DOHH2 (cell line): Measurements from ENCODE around the gene SRXN1.

Source experiments
- H3F3A ChIP-seq: fragments of 200-600 bp; sonication (generic), shearing (Covaris generic); 2 replicates; pipeline ENCODE4 v1.6.0; 2016; ENCODE audit warnings: antibody characterized with exemption, mild to moderate bottlenecking; ENCODE audit not compliant: control insufficient read depth, insufficient read depth
- H3K27ac ChIP-seq: fragments of 200-600 bp; sonication (generic); 2 replicates; pipeline ENCODE4 v1.5.1; 2014; ENCODE audit warnings: low read depth, mild to moderate bottlenecking, low read length, moderate library complexity
- H3K27me3 ChIP-seq: fragments of 200-600 bp; sonication (generic); 2 replicates; pipeline ENCODE4 v1.6.1; 2014; ENCODE audit warnings: mild to moderate bottlenecking, low read length, mixed read lengths; ENCODE audit not compliant: control insufficient read depth
- H3K36me3 ChIP-seq: fragments of 200-600 bp; sonication (generic); 2 replicates; pipeline ENCODE4 v1.6.1; 2014; ENCODE audit warnings: mild to moderate bottlenecking, low read length, moderate library complexity, mixed read lengths; ENCODE audit not compliant: control insufficient read depth
- H3K4me1 ChIP-seq: fragments of 200-600 bp; sonication (generic); 2 replicates; pipeline ENCODE4 v1.6.1; 2014; ENCODE audit warnings: mild to moderate bottlenecking, low read length, mixed read lengths; ENCODE audit not compliant: control insufficient read depth
- H3K4me2 ChIP-seq: fragments of 200-600 bp; sonication (generic); 2 replicates; pipeline ENCODE4 v1.6.0; 2014; ENCODE audit warnings: mild to moderate bottlenecking, low read length, moderate library complexity
- H3K4me3 ChIP-seq: fragments of 200-600 bp; sonication (generic); 2 replicates; pipeline ENCODE4 v1.5.1; 2014; ENCODE audit warnings: mild to moderate bottlenecking, low read length, mixed read lengths
- H3K79me2 ChIP-seq: fragments of 200-600 bp; sonication (generic); 2 replicates; pipeline ENCODE4 v1.6.1; 2014; ENCODE audit warnings: mild to moderate bottlenecking, low read length, mixed read lengths; ENCODE audit not compliant: control insufficient read depth
- H3K9me2 ChIP-seq: fragments of 200-600 bp; sonication (generic); replicated peaks from 2 replicates; pipeline ENCODE4 v1.6.1; 2014; ENCODE audit warnings: mild to moderate bottlenecking, low read length, mixed read lengths; ENCODE audit not compliant: control insufficient read depth
- H3K9me3 ChIP-seq: fragments of 200-600 bp; sonication (generic); 2 replicates; pipeline ENCODE4 v1.6.1; 2014; ENCODE audit warnings: antibody characterized with exemption, low read length, mixed read lengths; ENCODE audit not compliant: control insufficient read depth, insufficient read depth
- H4K20me1 ChIP-seq: fragments of 200-600 bp; sonication (generic); 2 replicates; pipeline ENCODE4 v1.6.0; 2014; ENCODE audit warnings: low read depth, mild to moderate bottlenecking, antibody characterized with exemption, low read length, moderate library complexity; ENCODE audit not compliant: control insufficient read depth, insufficient read depth
- CTCF ChIP-seq: fragments of 200-600 bp; sonication (generic); IDR thresholded peaks from one replicate; pipeline ENCODE4 v1.5.1; 2014; ENCODE audit warnings: antibody characterized with exemption, mild to moderate bottlenecking, low read depth, low read length; ENCODE audit not compliant: poor library complexity, severe bottlenecking
- EZH2phosphoT487 ChIP-seq: fragments of 200-600 bp; sonication (generic); IDR thresholded peaks from 2 replicates; pipeline ENCODE4 v1.6.1; 2017; ENCODE audit warnings: borderline replicate concordance, mild to moderate bottlenecking, antibody characterized with exemption, low read length, moderate library complexity, mixed read lengths

SRXN1 gene

DNA sequence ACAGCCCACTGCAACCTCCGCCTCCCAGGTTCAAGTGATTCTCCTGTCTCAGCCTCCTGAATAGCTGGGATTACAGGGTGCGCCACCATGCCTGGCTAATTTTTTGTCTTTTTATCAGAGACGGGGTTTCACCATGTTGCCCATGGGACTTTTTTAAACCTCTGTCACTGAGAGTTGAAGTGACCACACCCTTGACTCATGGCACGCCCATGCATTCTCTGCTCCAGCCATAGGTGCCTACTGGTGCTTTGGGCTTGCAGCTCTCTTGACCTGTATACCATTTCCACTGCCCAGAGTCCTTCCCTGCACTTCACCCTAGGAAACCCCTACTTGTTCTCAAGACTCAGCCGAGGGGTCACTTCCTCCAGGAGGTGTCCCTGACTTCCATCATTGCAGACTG is 25.0 kb upstream of the SRXN1 start:
- TF ChIP-seq EZH2phosphoT487 (no peak), CTCF (no peak)
- Histone ChIP-seq H3K9me3 (no peaks in the 10 kb centered on the region), H3K4me1 (peaks cover 12% of the 10 kb centered on the region), H3K9me2 (no peaks in the 10 kb centered on the region), H3K4me2 (no peak overlapping the region), H3K27ac (no peak overlapping the region), H3K36me3 (no peaks in the 10 kb centered on the region), H3K4me3 (no peak overlapping the region), H3K27me3 (peaks cover 48% of the 10 kb centered on the region), H3K79me2 (no peaks in the 10 kb centered on the region), H4K20me1 (no peaks in the 10 kb centered on the region; the same call in 1 of the 2 replicates), H3F3A (no peaks in the 10 kb centered on the region)

DNA sequence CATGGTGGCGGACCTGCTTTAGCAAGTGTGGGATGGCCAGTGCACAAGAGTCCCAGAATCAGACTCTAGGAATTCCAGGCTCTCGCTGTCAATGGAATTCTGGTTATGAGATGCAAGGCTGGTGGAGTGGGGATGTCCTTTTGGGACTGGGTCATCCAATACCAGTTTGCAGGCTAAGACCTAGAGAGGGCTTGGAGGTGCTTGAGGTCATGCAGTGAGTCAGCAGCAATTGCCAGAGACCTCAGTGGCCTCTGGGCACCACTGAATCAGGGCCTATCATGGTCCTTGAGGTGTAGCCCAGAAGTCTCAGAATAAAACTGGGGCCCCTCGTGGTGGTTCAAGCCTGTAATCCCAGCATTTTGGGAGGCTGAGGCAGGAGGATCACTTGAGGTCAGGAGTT is 24.0 kb upstream of the SRXN1 start:
- no peaks in the 10 kb centered on the region for H3K79me2 ChIP-seq
- peaks cover 12% of the 10 kb centered on the region for H3K4me1 ChIP-seq
- H3K4me2 ChIP-seq, result peak overlapping the region; percentile 52
- H3K36me3 ChIP-seq, result no peaks in the 10 kb centered on the region
- no peaks in the 10 kb centered on the region for H3K9me2 ChIP-seq
- TF ChIP-seq CTCF (no peak), EZH2phosphoT487 (no peak)
- peaks cover 55% of the 10 kb centered on the region for H3K27me3 ChIP-seq
- no peaks in the 10 kb centered on the region; the same call in 1 of the 2 replicates for H4K20me1 ChIP-seq
- H3K4me3 ChIP-seq, result 0 out of 2 replicates have a peak overlapping the region, but pooled peaks have one; percentile 24
- no peaks in the 10 kb centered on the region for H3F3A ChIP-seq
- H3K9me3 ChIP-seq, result no peaks in the 10 kb centered on the region
- no peak overlapping the region for H3K27ac ChIP-seq

DNA sequence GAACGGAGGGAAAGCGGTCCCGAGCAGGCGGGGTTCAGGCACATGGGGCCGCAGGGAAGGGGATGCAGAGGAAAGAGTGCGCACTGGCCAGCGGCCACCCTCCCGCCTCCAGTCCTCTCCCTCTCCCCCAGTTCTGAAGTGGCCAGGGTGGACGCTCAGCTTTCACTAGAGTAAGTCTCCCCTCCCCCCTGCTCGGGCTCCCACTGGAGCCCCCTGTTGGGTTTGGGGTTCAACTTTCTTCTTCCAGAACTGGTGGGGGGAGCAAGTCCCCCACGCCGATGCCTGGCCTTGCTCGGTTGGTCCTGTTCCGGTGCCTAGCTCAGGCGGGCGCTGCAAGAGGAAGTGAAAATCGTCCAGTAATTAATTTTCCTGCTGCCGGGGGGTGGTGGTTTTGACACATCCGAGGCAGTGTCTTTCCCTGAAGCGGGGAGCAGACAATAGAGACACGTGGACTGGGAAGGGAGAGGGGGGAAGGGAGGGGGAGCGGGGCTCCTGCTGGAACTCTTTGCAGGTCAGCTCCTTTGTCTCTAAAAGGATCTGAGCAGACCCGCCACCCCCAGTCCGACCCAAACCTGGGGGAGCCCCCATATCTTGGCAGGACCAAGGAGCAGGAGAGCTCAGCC is 23.4 kb upstream of the SRXN1 start:
- peak overlapping the region; percentile 52 for H3K4me2 ChIP-seq
- TF ChIP-seq EZH2phosphoT487, result no peak
- TF ChIP-seq CTCF, result no peak
- peaks cover 57% of the 10 kb centered on the region for H3K27me3 ChIP-seq

More for the DNA sequence above, 23.4 kb upstream of the SRXN1 start:
- Histone ChIP-seq H3K9me2 (no peaks in the 10 kb centered on the region), H3K36me3 (no peaks in the 10 kb centered on the region), H3K4me1 (peaks cover 12% of the 10 kb centered on the region), H4K20me1 (no peaks in the 10 kb centered on the region; the same call in 1 of the 2 replicates), H3K79me2 (no peaks in the 10 kb centered on the region), H3K4me3 (0 out of 2 replicates have a peak overlapping the region, but pooled peaks have one; percentile 24), H3K27ac (no peak overlapping the region), H3F3A (no peaks in the 10 kb centered on the region), H3K9me3 (no peaks in the 10 kb centered on the region)
